HL-60/S4 treated with phorbol 12-myristate 13-acetate at 8.2 ng/mL for 4 days and 3 days (cell line): Measurements from ENCODE around the gene PPDPF.
"Not testable (repeated sequence)": the region's sequence is repeated elsewhere in the genome, so short reads cannot be mapped to it uniquely, and the experiment has no call there.

Experiments used
- in situ Hi-C: fragments of 300-500 bp; cut with MboI; formaldehyde crosslinking; loops from 2 replicates; pipeline ENCODE4 v1.15.0; 2022; ENCODE audit warnings: low sequenced_read_pairs

The PPDPF gene, protein sequence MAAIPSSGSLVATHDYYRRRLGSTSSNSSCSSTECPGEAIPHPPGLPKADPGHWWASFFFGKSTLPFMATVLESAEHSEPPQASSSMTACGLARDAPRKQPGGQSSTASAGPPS

DNA sequence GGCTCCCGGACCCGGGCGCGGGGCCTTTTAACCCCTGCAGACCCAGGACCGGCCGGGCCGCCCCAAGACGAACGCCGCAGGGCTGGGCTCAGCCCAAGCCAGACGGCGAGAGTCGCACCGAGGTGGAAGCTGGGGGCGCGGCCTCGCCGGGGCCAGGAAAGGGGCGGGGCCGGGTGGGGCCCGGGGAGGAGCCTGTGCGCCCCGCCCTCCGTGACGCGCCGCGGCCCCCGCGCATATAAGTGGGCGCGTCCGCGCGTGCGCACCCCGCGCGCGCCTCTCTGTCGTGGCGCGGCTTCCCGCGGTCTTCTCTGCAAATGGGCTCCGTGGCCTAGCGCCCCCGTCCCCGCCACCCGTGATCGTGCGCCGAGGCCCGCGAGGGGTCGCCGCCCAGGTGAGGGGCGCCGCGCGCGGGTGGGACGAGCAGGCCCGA lies at the start of gene PPDPF:
PPDPF (plus strand) TSS at position 262 of the 430 bp plus-strand sequence. CDS start 544 bp downstream, outside the sequence.
- in situ Hi-C loops, result no loop called here

DNA sequence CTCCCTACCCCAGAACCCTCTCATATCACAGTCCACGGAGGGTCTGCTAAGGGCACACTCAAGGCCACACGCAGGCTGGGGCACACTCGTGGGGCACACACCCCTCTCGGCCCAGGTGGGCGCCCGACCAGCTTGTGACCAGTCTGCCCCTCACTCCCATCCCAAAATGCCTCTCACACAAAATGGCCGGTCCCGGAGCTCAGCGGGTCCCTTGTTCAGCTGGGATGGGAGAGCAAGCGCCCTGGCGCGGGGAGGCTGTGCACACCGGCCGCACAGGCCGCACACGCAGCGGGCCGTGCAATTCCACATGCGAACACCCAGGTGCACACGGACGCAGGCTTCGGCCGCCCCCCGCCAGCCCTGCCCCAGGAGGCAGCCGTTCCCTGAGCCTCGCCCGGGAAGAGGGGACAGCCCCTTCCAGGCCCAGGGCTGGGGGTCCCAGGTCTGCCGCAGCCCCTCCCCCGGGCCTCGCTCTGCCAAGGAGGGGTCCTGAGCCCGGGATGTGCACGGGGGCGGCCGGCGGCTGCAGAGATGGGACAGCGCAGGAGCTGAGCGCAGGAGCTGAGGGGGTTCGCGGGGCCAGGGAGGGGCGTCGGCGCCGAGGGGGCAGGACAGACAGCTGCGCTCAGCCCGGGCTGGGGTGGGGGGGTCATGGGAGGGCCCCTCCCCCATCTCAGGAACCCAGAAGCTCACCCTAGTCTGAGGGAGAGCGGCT lies 49.4 kb upstream of the PPDPF start:
- in situ Hi-C loops, result no loop called here

DNA sequence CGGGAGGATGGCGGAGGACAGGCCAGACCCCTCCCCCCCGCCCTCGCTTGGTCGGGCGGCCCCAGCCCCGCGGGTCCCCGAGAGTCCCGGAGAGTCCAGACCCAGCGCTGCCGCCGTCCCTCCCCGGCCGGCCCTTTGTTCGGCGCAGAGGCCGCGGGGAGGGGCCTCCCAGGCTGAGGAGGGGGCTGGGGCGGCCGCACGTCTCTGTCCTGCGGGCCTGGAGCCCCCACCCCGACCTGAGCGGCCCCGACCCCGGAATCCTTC lies 48.9 kb upstream of the PPDPF start:
- in situ Hi-C loops, result no loop called here

DNA sequence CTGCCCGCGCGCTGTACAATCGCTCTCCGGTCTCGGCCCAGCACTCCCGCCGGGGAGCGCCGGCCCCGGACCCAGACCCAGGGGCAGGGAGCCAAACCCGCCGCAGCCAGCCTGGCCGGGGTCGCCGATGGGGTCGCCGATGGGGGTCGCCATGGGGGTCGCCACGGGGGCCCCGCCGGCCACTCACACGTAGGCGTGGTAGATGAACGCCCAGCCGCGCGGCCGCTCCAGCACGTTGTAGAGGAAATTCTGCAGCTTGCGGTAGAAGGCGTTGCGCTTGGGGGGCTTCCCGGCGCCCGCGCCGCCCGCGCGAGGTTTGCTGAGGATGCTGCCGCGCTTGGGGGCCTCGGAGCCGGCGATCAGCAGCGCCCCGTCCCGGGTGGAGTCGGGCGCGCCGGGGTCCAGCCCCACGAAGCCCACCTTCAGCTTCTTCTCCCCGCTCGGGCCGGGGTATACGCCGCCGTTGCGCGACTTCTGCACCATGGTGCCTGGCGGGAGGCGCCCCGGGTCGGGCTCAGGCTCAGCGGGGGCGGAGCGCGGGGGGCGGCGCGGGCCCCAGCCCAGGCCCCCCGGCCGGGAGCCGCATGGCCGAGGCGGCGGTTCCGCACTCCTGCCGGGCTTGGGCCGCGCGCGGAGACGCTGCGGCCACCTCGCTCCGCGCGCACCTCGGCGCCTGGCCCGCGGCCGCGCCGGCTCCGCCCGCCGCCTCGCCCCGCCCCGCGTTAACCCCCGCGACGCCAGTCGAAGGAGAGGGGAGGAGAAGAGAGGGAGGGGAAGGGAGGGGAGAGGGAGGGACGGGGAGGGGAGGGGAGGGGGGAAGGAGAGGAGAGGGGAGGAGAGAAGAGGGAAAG lies 48.4 kb upstream of the PPDPF start, which contains the start of gene KCNQ2:
KCNQ2 (minus strand) TSS at position 675 of the 851 bp plus-strand sequence; CDS start at position 483, 192 bp downstream.
- in situ Hi-C loops, result no loop called here

DNA sequence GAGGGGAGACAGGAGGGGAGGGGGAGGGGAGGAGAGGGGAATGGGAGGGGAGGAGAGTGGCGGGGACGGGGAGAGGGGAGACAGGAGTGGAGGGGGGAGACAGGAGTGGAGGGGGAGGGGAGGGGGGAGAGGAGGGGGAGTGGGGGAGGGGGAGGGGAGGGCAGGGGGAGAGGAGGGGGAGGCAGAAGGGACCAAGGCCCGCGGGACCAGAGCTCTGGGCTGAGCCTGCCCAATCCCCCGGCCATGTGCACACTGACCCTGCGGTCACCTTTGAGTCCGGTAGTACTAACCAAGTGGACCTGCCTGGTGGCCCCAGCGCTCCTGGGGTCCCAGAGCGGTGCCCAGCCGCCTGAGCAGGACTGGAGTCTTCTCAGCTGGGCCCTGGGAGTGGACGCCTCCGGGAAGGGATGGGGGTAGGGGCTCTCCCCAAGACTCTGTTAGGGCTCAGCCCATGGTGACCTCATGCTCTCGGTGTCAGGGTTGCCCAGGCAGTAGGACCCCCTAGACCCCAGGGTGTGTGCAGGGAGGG lies 47.6 kb upstream of the PPDPF start:
- in situ Hi-C loops, result no loop called here

DNA sequence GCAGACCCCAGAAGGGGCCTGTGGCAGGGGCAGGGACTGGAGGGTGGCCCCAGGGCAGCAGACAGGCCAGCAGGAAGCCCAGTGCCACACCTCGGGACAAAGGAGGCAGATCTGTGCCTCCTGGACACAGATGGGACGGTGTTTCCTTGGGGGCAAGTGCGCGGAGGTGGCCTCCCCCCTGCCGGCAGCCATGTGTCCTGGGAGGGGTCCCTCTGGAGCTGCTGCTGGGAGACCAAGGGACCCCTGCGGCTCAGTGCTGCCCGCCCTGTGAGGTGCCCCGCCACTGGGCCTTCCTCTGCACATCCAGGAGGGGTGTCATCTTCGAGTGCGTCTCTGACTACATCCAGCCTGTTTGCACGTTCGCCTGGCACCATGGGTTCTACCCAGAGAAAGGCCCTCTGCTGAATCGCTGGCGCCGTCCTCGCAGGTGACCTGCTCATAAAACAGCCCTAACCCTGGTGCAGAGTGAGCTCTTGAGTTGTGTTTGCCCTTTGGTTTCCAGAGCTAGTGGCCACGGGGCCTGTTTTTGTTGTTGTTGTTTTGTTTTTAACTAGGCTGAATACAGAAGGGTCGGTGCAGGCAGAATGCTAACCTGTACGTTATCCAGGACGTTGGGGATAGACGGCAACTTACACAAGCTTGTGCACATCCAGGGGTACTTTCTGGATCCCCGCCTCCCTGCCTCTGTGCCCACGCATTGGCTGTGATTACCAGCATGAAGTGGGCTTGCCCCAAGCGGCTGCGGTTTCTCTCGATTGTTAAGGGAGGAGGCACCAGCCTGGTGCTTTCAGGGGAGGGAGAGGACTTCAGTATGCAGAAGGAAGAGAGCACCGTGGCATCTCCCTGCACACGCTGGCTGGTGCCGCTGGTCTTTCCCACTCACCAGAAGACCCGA lies 46.8 kb upstream of the PPDPF start:
- in situ Hi-C loops, result no loop called here

DNA sequence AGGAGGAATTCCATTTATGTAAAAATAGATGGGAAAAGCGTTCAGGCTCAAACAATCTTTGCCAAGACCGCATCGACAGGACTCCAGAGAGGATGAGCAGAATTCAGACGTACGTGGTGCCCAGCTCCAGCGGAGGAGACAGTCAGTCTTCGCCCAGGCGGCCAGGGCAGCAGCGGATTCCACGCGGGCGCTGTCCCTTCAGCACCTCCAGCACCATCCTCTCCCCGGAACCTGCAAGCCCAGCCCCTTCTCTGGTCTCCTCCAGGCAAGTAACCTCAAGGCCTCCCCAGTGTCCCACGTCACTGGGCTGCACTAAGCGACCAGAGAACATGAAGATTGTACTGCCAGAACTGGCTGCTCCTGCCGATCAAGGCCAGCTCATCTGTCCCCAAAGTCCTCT lies 45.4 kb upstream of the PPDPF start:
- in situ Hi-C loops, result no loop called here

DNA sequence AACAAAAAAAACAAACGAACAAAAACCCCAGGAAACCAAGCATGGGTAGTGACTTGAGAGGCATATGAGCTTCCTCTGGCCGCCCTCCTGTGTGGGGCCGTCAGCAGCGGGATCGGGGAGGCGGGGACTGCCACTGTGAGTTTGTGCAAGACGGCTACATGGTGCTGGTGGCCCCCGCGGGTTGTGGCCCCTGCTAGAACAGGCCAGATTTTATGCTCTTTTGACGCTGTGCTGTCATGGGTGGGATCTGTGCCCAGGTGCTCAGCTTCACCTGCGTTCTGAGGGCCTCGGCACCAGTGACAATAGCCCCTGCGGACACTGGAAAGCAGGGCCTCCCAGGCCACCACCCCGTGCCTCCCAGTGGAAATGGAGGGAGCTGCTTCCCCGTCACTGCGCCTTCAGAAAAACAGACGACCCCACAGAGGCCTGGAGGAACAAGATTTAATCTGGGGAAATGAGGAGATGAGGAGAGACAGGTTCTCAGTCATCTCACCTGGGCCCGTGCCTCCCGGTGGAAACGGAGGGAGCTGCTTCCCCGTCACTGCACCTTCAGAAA lies 43.4 kb upstream of the PPDPF start:
- in situ Hi-C loops, result no loop called here

DNA sequence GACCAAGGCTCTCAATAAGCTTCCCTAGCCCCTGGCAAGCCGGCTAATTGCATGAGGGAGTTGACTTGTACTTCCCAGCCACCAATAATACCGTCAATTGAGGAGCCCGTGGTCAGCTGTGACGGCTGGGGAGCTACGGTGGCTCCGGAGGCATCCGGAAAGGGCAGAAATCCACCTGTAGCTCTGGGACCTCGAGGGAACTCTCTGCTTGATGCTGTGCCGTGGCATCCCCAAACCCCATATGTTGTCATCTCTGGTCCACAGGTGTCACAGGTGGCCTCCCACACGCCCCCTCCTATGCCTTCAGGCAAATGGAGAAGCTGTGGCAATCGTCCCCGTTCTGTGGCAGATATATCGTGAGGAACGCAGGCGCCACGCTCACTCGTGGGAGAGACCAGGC lies 42.6 kb upstream of the PPDPF start:
- in situ Hi-C loops, result no loop called here

DNA sequence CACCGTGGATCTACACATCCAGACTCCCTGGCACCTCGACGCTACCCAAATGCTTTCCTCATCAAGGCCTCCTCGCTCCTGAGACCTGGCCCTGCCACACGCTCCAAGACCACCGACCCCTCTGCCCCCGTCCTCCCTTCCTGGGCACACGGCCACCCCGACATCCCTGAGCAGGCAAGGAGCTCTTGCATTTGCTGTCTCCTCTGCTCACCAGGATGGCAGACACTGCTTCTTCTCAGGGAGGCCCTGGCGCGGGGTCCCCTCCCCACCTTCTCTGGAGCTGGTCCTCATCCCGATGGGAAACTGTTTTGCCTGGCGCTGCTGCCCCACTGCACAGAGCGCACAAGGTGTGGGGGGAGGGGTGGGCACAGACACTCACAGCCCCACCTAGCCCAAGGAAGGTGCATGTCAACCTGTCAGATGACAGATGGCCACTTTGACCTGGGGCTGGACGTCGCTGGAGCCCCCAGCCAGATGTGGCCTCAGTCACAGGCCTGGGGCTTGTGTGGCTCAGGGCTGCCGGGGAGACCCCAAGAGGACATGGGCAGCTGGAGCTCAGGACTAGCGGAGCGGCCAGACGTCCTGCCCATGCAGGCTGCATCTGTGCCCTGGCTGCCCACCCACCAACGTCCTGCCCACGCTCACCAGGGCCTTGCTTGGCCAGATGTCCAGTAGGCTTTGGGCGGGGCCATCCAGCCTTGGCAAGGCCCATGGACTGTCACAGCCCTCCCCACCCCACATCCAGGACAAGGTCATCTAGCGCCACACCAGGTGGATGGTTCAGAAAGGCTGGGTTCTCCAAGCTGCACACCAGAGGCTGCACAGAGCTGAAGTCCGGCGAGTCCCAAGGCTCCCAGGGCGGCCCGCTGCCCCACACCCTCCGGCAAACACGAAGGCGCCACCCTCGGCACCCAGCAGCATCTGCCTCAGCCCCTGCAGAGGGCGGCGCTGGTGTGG lies 41.9 kb upstream of the PPDPF start:
- in situ Hi-C loops, result no loop called here

DNA sequence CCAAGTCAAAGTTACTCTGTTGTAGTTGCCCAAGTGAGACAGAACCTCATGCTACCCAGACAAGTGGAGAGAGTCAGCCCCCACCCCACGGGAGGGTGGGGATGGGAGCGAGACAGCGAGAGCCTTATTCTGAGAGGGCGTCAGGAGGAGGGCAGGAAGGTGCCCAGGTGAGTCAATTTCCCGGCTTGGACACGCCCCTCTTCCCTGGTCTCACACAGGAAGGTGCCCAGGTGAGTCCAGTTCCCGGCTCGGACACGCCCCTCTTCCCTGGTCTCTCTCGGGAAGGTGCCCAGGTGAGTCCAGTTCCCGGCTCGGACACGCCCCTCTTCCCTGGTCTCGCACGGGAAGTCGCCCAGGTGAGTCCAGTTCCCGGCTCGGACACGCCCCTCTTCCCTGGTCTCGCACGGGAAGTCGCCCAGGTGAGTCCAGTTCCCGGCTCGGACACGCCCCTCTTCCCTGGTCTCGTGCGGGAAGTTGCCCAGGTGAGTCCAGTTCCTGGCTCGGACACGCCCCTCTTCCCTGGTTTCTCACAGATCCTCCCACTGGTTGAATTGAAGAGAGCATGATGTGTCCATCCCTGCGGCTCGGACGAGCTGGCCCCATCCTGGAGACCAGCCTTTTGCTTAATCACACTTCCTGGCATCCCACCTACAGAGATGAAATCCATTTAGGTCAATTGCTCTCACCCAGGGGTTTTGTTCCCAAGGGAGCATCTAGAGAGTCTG lies 40.7 kb upstream of the PPDPF start:
- in situ Hi-C loops, result not testable (repeated sequence)

DNA sequence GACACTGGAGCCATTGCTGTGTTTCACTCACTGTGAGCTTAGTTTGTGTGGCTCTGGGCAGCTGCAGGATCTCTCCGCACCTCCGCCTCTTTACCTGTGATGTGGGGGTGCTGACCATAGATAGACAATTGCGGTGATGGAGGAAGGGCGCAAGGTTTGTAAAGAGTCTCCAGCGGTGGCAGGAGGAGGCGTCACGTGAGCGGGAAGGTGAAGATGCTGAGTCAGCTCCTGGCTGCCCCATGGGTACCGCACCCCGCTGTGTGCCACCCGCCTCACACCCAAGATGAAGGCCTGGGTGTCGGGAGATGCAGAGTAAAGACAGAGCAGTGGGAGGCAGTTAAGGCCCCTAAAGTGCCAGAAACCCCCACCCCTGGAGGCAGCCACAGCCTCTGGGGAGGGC lies 39.1 kb upstream of the PPDPF start:
- in situ Hi-C loops, result no loop called here

DNA sequence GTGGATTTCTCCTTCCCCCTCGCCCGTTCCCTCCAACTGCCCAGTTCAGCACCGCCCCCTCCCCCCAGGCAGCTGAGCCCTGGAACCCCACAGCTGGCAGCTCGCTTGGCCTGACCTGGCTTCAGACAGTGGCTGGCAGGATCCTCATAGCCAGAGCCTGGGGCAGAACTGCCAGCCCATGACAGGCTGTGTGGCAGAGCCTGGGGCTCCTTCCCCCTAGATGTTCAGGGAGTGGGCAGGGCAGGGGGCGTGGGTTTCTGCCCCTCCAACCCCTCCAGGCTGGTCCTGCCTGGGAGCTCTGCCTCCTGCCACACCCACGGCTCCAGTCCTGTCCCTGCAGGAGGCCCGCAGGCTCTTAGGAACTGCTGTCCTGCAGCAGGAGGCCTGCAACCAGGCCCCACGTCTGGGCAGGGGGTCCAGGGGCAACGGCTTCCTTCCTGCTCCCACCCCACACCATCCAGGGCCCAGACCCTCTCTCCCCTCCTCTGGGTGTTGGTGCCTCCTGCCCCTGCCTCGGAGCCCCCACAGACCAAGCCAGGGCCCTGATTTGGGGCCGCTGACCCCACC lies 38.5 kb upstream of the PPDPF start:
- in situ Hi-C loops, result no loop called here

DNA sequence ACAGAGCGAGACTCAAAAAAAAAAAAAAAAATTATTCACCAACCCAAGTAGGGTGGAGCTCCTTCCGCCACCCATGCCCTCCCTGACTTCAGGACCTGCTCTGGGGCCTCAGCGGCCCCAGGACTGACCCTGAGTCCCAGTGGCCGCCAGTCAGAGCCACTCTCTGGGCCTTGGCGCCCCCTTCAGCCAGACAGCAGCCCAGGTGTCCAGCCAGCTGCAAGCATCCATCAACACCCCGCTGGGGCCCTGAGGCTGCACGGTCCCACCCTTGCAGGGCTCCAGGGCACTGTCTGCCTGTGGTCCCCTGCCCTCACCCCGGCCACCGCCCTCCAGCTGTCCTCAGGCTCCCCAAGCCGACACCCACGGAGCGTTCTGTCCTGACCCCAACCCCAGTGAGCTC lies 36.7 kb upstream of the PPDPF start:
- in situ Hi-C loops, result no loop called here

DNA sequence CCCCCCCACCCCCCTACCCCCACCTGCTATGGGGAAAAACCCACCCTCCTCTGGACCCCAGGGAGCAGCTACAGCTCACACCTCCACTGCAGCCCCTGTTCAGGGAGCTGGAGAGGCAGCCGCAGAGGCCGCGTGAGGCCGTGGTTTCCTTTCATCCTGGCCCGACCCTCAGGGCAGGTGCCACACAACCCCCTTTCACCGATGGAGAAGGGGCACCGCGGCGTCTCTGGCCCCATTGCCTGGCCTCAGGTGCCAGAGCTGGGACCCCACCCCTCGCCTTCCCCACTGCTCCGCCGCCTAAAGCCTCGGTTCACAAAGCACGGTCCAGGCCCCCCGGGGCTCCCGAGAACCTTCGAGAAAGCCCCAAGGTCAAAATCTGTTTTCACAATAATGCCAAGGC lies 36.3 kb upstream of the PPDPF start:
- in situ Hi-C loops, result no loop called here

DNA sequence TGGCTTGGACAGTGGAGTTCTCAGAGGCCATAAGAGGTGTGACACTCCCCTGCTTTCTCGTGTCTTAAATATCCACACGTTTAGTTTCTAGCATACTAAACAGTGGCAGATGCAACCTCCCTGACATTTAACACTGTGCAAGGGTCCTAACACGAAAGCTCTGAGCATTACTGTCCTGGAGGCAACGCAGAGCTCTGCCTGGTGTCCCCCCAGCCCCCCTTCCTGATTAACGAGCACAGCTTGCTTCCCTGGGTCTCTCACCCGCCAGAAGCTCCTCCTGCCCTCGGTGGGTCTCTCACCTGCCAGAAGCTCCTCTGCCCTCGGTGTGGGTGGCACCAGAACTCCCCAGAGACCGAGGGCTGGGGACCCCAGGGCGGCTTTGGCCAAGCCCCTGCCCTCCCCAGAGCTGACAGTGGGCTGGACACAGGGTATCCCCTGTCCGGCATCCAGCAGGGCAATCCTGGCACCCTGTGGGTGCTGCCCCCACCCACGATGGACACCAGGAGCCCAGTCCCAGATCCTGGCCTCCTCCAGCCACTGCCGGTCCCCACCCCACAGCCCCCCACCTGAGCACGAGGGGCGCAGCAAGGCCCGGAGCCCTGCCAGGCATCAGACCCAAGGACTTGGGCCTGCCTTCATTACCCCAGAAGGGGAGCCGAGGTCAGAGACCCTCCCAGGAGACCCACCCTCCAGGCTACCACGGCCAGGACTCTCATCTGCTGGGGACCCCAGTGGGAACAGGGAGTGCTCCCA lies 35.7 kb upstream of the PPDPF start:
- in situ Hi-C loops, result no loop called here

DNA sequence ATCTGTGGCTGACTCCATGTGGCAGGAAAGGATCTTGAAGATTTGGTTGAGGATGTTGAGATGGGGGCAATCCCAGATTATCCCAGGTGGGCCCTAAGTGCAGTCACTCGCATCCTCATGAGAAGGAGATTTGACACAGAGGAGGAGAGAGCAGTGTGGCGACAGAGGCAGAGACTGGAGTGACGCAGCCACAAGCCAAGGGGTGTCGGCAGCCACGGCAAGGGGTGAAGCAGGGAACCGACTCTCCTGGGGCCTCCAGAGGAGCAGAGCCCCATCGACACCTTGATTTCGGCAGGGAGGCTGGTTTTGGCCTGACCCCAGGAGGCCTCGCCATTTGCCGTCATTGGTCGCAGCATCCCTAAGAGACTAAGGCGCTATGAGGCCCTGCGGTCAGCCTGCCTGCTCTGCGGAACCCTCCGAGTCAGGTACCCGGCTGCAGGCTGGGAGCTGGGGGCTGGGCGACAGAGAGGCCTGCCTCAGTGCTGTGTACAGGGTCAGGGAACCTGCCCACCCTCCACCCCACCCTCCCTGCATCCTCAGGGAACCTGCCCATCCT lies 34.2 kb upstream of the PPDPF start:
- in situ Hi-C loops, result no loop called here
